IPS-20b (cell line): ENCODE results near the gene SPRN.
"Not testable (repeated sequence)": the region's sequence is repeated elsewhere in the genome, so short reads cannot be mapped to it uniquely, and the experiment has no call there.

ENCODE experiments used
- H3K27ac ChIP-seq: one replicate; pipeline ENCODE4 v1.5.1; 2013; ENCODE audit warnings: low read length
- H3K27me3 ChIP-seq: 2 replicates; pipeline ENCODE4 v1.6.1; 2013; ENCODE audit warnings: mild to moderate bottlenecking, low read length, inconsistent platforms; ENCODE audit not compliant: insufficient read depth
- H3K36me3 ChIP-seq: 2 replicates; pipeline ENCODE4 v1.6.1; 2013; ENCODE audit warnings: low read depth, mild to moderate bottlenecking, inconsistent platforms, low read length, moderate library complexity; ENCODE audit not compliant: insufficient read depth
- H3K4me1 ChIP-seq: 2 replicates; pipeline ENCODE4 v1.6.1; 2013; ENCODE audit warnings: mild to moderate bottlenecking, control low read depth, inconsistent platforms, low read length, moderate library complexity; ENCODE audit not compliant: insufficient read depth
- H3K4me3 ChIP-seq: 2 replicates; pipeline ENCODE4 v1.5.1; 2013; ENCODE audit warnings: mild to moderate bottlenecking, low read length, inconsistent platforms
- H3K9ac ChIP-seq: 2 replicates; pipeline ENCODE4 v1.6.1; 2013; ENCODE audit warnings: low read depth, mild to moderate bottlenecking, inconsistent platforms, low read length, moderate library complexity
- H3K9me3 ChIP-seq: 2 replicates; pipeline ENCODE4 v1.6.1; 2013; ENCODE audit warnings: mild to moderate bottlenecking, low read depth, low read length, inconsistent platforms; ENCODE audit not compliant: insufficient read depth

The SPRN gene

GRCh38 chr10:133424102-133424501, 323 bp downstream of the SPRN start:
- not testable (repeated sequence) for H3K4me1 ChIP-seq, H3K4me3 ChIP-seq, H3K27ac ChIP-seq, H3K9me3 ChIP-seq, H3K9ac ChIP-seq, H3K36me3 ChIP-seq
- H3K27me3 ChIP-seq: peaks cover 17% of the 10 kb centered on the region

GRCh38 chr10:133422807-133423771, 1.3 kb downstream of the SPRN start:
- peaks cover 17% of the 10 kb centered on the region for H3K27me3 ChIP-seq
- H3K4me1 ChIP-seq: no peaks in the 10 kb centered on the region
- no peak overlapping the region for H3K9ac ChIP-seq
- H3K9me3 ChIP-seq: no peaks in the 10 kb centered on the region
- H3K4me3 ChIP-seq: no peak overlapping the region
- H3K27ac ChIP-seq: no peak overlapping the region
- peaks cover 10% of the 10 kb centered on the region; the same call in 1 of the 2 replicates for H3K36me3 ChIP-seq

GRCh38 chr10:133422223-133422806, 2.1 kb downstream of the SPRN start:
- peaks cover 10% of the 10 kb centered on the region; the same call in 1 of the 2 replicates for H3K36me3 ChIP-seq
- no peaks in the 10 kb centered on the region for H3K4me1 ChIP-seq
- no peak overlapping the region for H3K9ac ChIP-seq
- peaks cover 17% of the 10 kb centered on the region for H3K27me3 ChIP-seq
- no peak overlapping the region for H3K4me3 ChIP-seq
- H3K9me3 ChIP-seq: no peaks in the 10 kb centered on the region
- no peak overlapping the region for H3K27ac ChIP-seq

- Histone ChIP-seq H3K27me3 (peaks cover 17% of the 10 kb centered on the region), H3K36me3 (peaks cover 10% of the 10 kb centered on the region; the same call in 1 of the 2 replicates), H3K9ac (no peak overlapping the region), H3K27ac (no peak overlapping the region), H3K4me3 (no peak overlapping the region), H3K4me1 (no peaks in the 10 kb centered on the region), H3K9me3 (no peaks in the 10 kb centered on the region)
These were observed 2.8 kb downstream of the SPRN start for GRCh38 chr10:133421336-133422222.

GRCh38 chr10:133420579-133420978, 3.8 kb downstream of the SPRN start:
- Histone ChIP-seq H3K9me3 (no peaks in the 10 kb centered on the region; the same call in 1 of the 2 replicates), H3K27me3 (peaks cover 17% of the 10 kb centered on the region), H3K9ac (no peak overlapping the region), H3K4me3 (no peak overlapping the region), H3K27ac (no peak overlapping the region), H3K4me1 (no peaks in the 10 kb centered on the region), H3K36me3 (peaks cover 11% of the 10 kb centered on the region)

- no peaks in the 10 kb centered on the region for H3K4me1 ChIP-seq
These were observed 4.4 kb downstream of the SPRN start for GRCh38 chr10:133420028-133420427.

GRCh38 chr10:133419211-133419950, 5.0 kb downstream of the SPRN start:
- no peak overlapping the region for H3K9ac ChIP-seq
- H3K27ac ChIP-seq: no peak overlapping the region
- no peak overlapping the region for H3K4me3 ChIP-seq
- no peaks in the 10 kb centered on the region for H3K4me1 ChIP-seq
- peaks cover 4% of the 10 kb centered on the region for H3K9me3 ChIP-seq
- H3K36me3 ChIP-seq: peaks cover 18% of the 10 kb centered on the region
- peaks cover 14% of the 10 kb centered on the region for H3K27me3 ChIP-seq

More at GRCh38 chr10:133420028-133420427, 4.4 kb downstream of the SPRN start:
- peaks cover 16% of the 10 kb centered on the region for H3K36me3 ChIP-seq
- peaks cover 14% of the 10 kb centered on the region for H3K27me3 ChIP-seq
- H3K9me3 ChIP-seq: peaks cover 4% of the 10 kb centered on the region
- no peak overlapping the region for H3K9ac ChIP-seq
- H3K4me3 ChIP-seq: no peak overlapping the region
- no peak overlapping the region for H3K27ac ChIP-seq

GRCh38 chr10:133418289-133418993, 6.0 kb downstream of the SPRN start:
- Histone ChIP-seq H3K4me3 (no peak overlapping the region), H3K36me3 (peaks cover 22% of the 10 kb centered on the region), H3K27ac (no peak overlapping the region), H3K27me3 (peaks cover 14% of the 10 kb centered on the region), H3K9me3 (peaks cover 5% of the 10 kb centered on the region), H3K9ac (no peak overlapping the region), H3K4me1 (no peaks in the 10 kb centered on the region)

GRCh38 chr10:133415752-133416151, 8.7 kb downstream of the SPRN start:
- no peak overlapping the region for H3K4me3 ChIP-seq
- no peak overlapping the region for H3K27ac ChIP-seq
- no peaks in the 10 kb centered on the region for H3K27me3 ChIP-seq
- H3K36me3 ChIP-seq: peaks cover 49% of the 10 kb centered on the region
- no peak overlapping the region for H3K9ac ChIP-seq
- H3K9me3 ChIP-seq: peaks cover 25% of the 10 kb centered on the region
- no peaks in the 10 kb centered on the region for H3K4me1 ChIP-seq

GRCh38 chr10:133414401-133414800, 10.0 kb downstream of the SPRN start:
- not testable (repeated sequence) for H3K4me3 ChIP-seq, H3K27ac ChIP-seq, H3K9ac ChIP-seq, H3K27me3 ChIP-seq, H3K4me1 ChIP-seq
- peaks cover 58% of the 10 kb centered on the region for H3K36me3 ChIP-seq
- H3K9me3 ChIP-seq: peaks cover 30% of the 10 kb centered on the region
